ENCODE results near the gene CALML5.

CALML5 gene

DNA sequence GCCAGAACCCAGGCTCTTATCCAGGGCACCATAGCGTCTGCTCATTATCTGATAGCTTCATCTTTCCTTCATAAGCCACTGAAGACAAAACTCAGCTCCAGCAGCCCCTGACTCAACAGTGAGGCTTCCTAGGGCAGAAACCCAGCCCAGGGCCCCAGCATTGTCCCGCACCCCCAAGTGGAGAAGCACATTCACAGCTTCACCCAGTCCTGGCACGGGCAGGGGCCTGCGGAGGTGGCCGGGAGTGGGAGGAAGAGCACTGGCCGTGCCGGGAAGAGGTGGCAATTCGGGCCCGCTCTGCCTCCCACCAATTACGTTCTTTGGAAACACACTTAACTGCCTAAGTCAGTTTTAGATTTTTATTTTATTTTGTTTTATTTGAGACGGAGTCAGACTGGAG is 10.3 kb upstream of the CALML5 start:
- Histone ChIP-seq H3K4me3 (ENCODE audit: low read depth in 1 of 2, low read length in 2 of 2) (no peak overlapping the region), H4K20me1 (ENCODE audit: insufficient read depth, low read length) (no peaks in the 10 kb centered on the region), H3K9ac (ENCODE audit: low read depth, low read length) (no peak overlapping the region), H3K4me2 (ENCODE audit: insufficient read depth, low read length) (no peak overlapping the region), H2AFZ (ENCODE audit: low read depth, low read length) (no peak overlapping the region), H3K36me3 (ENCODE audit: insufficient read depth, low read length) (no peaks in the 10 kb centered on the region), H3K9me3 (ENCODE audit: insufficient read depth, low read length, severe bottlenecking) (no peaks in the 10 kb centered on the region), H3K4me1 (ENCODE audit: insufficient read depth, low read length) (no peaks in the 10 kb centered on the region), H3K27me3 (ENCODE audit: insufficient read depth, low read length, poor library complexity) (peaks cover 10% of the 10 kb centered on the region), H3K79me2 (ENCODE audit: insufficient read depth, low read length) (no peaks in the 10 kb centered on the region), H3K27ac (ENCODE audit: low read length) (no peak overlapping the region)
- DNase-seq (no peak), ATAC-seq (ENCODE audit: insufficient read depth, low read depth) (no peak)
- no peak for TF ChIP-seq EZH2 (IDR thresholded peaks at IDR 0.05; ENCODE audit: borderline replicate concordance, low read depth, low read length, severe bottlenecking)
- TF ChIP-seq, protein P1, sequence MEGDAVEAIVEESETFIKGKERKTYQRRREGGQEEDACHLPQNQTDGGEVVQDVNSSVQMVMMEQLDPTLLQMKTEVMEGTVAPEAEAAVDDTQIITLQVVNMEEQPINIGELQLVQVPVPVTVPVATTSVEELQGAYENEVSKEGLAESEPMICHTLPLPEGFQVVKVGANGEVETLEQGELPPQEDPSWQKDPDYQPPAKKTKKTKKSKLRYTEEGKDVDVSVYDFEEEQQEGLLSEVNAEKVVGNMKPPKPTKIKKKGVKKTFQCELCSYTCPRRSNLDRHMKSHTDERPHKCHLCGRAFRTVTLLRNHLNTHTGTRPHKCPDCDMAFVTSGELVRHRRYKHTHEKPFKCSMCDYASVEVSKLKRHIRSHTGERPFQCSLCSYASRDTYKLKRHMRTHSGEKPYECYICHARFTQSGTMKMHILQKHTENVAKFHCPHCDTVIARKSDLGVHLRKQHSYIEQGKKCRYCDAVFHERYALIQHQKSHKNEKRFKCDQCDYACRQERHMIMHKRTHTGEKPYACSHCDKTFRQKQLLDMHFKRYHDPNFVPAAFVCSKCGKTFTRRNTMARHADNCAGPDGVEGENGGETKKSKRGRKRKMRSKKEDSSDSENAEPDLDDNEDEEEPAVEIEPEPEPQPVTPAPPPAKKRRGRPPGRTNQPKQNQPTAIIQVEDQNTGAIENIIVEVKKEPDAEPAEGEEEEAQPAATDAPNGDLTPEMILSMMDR (IDR thresholded peaks at IDR 0.05; ENCODE audit: borderline replicate concordance, extremely low read depth, low read length, poor library complexity, severe bottlenecking), result no peak

DNA sequence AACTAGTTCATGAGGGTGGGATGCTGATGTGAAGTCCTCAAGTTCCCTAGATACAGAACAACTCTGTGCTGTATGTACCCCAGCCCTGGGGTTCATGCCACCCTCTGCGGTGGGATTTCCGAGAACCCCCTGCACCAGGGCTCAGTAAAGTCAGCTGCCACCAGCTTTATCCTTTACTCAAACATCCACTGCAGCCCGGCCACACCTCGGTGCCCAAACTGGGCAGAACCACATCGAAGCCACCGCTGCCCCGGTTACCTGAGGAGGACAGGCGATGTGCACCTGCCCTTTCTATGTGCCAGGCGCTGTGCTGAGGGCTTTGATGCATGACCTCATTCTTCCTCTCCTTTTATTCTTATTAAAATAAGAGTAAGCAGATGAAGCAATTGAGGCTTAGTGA is 9.9 kb upstream of the CALML5 start:
- ATAC-seq (ENCODE audit: insufficient read depth, low read depth) (no peak), DNase-seq (no peak)
- Histone ChIP-seq H3K27ac (ENCODE audit: low read length) (no peak overlapping the region), H3K79me2 (ENCODE audit: insufficient read depth, low read length) (no peaks in the 10 kb centered on the region), H3K36me3 (ENCODE audit: insufficient read depth, low read length) (no peaks in the 10 kb centered on the region), H3K27me3 (ENCODE audit: insufficient read depth, low read length, poor library complexity) (peaks cover 7% of the 10 kb centered on the region), H3K9me3 (ENCODE audit: insufficient read depth, low read length, severe bottlenecking) (no peaks in the 10 kb centered on the region), H3K4me1 (ENCODE audit: insufficient read depth, low read length) (no peaks in the 10 kb centered on the region), H2AFZ (ENCODE audit: low read depth, low read length) (no peak overlapping the region), H4K20me1 (ENCODE audit: insufficient read depth, low read length) (no peaks in the 10 kb centered on the region), H3K4me3 (ENCODE audit: low read depth in 1 of 2, low read length in 2 of 2) (no peak overlapping the region), H3K9ac (ENCODE audit: low read depth, low read length) (no peak overlapping the region), H3K4me2 (ENCODE audit: insufficient read depth, low read length) (no peak overlapping the region)
- no peak for TF ChIP-seq EZH2 (IDR thresholded peaks at IDR 0.05; ENCODE audit: borderline replicate concordance, low read depth, low read length, severe bottlenecking)

DNA sequence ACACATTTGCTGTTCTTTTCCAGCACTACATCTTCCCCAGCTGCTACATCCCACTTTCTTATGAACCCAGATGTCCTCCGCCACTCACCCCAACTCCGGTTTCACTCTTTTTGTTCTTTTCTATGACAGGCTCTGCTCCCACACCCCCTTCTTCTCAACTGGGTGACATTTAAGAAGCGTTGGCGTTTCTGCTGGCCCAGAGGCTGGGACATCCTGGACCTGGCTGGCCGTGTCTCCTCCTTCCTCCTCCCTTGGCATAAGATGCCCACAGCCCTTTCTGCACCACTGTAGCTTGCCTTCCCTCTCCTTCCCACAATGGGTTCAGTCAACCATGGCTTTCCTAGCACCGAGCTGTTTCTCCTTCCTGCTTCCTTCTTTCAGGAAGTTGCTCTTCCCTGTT is 9.4 kb upstream of the CALML5 start:
- Histone ChIP-seq H3K36me3 (ENCODE audit: insufficient read depth, low read length) (no peaks in the 10 kb centered on the region), H3K4me3 (ENCODE audit: low read depth in 1 of 2, low read length in 2 of 2) (no peak overlapping the region), H3K27ac (ENCODE audit: low read length) (no peak overlapping the region), H3K9me3 (ENCODE audit: insufficient read depth, low read length, severe bottlenecking) (no peaks in the 10 kb centered on the region), H3K9ac (ENCODE audit: low read depth, low read length) (no peak overlapping the region), H4K20me1 (ENCODE audit: insufficient read depth, low read length) (no peaks in the 10 kb centered on the region), H3K4me1 (ENCODE audit: insufficient read depth, low read length) (no peaks in the 10 kb centered on the region), H3K79me2 (ENCODE audit: insufficient read depth, low read length) (no peaks in the 10 kb centered on the region), H3K27me3 (ENCODE audit: insufficient read depth, low read length, poor library complexity) (peaks cover 10% of the 10 kb centered on the region), H3K4me2 (ENCODE audit: insufficient read depth, low read length) (no peak overlapping the region), H2AFZ (ENCODE audit: low read depth, low read length) (no peak overlapping the region)
- TF ChIP-seq, protein P1 (IDR thresholded peaks at IDR 0.05; ENCODE audit: borderline replicate concordance, extremely low read depth, low read length, poor library complexity, severe bottlenecking), result no peak
- no peak for TF ChIP-seq EZH2 (IDR thresholded peaks at IDR 0.05; ENCODE audit: borderline replicate concordance, low read depth, low read length, severe bottlenecking)
- DNase-seq (no peak), ATAC-seq (ENCODE audit: insufficient read depth, low read depth) (no peak)

DNA sequence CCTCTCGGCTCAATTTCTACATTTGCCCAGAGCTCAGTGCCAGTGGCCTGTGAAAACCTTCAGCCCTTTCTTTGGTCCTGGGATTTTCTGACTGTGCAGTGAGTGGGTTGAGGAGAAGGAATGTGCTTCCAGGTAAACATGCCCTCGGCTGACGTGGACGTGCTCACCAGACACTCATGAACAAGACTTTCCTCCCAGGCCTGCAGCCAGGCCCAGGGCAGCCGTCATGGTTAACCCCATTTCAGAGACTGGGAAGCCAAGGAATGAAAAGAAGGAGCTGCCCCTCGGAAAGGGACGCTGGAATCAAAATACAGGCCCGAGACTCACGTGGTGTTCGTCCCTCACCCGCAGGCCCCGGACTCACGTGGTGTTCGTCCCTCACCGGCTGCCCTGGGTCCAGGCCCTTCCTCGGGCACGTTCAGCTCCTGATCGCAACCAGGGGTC is 8.8 kb upstream of the CALML5 start:
- ATAC-seq (ENCODE audit: insufficient read depth, low read depth) (no peak), DNase-seq (no peak)
- Histone ChIP-seq H3K4me2 (ENCODE audit: insufficient read depth, low read length) (no peak overlapping the region), H4K20me1 (ENCODE audit: insufficient read depth, low read length) (no peaks in the 10 kb centered on the region), H3K27me3 (ENCODE audit: insufficient read depth, low read length, poor library complexity) (peaks cover 10% of the 10 kb centered on the region), H2AFZ (ENCODE audit: low read depth, low read length) (no peak overlapping the region), H3K4me3 (ENCODE audit: low read depth in 1 of 2, low read length in 2 of 2) (no peak overlapping the region), H3K9me3 (ENCODE audit: insufficient read depth, low read length, severe bottlenecking) (no peaks in the 10 kb centered on the region), H3K9ac (ENCODE audit: low read depth, low read length) (no peak overlapping the region), H3K27ac (ENCODE audit: low read length) (no peak overlapping the region), H3K79me2 (ENCODE audit: insufficient read depth, low read length) (no peaks in the 10 kb centered on the region), H3K36me3 (ENCODE audit: insufficient read depth, low read length) (no peaks in the 10 kb centered on the region), H3K4me1 (ENCODE audit: insufficient read depth, low read length) (no peaks in the 10 kb centered on the region)
- TF ChIP-seq, protein P1 (IDR thresholded peaks at IDR 0.05; ENCODE audit: borderline replicate concordance, extremely low read depth, low read length, poor library complexity, severe bottlenecking), result no peak
- no peak for TF ChIP-seq EZH2 (IDR thresholded peaks at IDR 0.05; ENCODE audit: borderline replicate concordance, low read depth, low read length, severe bottlenecking)

All from DND-41 (cell line).